ENCODE results near the gene PSG3. TPM values are rescaled to one million over a fixed set of nuclear protein-coding genes. Genes with fewer than 3 reads are reported as not detected.
A peak's percentile ranks its signal among the peaks of the same experiment; 100 is the strongest.
"Not testable (repeated sequence)": the region's sequence is repeated elsewhere in the genome, so short reads cannot be mapped to it uniquely, and the experiment has no call there.

Gene PSG3
- polyA plus RNA-seq, 2 of the 4 experiments (the other 2 are of a cell fraction), result not detected

GRCh38 chr19:42764836-42765235 is 24.6 kb upstream of the PSG3 start:
- 0 out of 3 replicates have a peak, but pooled peaks cover 4% of the 10 kb centered on the region for H3K9me3 ChIP-seq
- FAIRE-seq, result no peak
- H3K4me2 ChIP-seq, result no peak overlapping the region
- H3K4me3 ChIP-seq, result no peak overlapping the region
- POLR2A ChIA-PET, result no interaction called here
- peak overlapping the region in 1 of 2 experiments; percentile 42; a peak in 1 of 6 replicates for H3K27ac ChIP-seq
- WGBS (ENCODE audit: missing lambda C conversion rate), result 83% methylated on average over 3 of the region's 3 CpGs
- no peak for TF ChIP-seq TP53 (CRISPR knock-in tag; IDR thresholded peaks at IDR 0.05)
- peaks cover 31% of the 10 kb centered on the region for H3K4me1 ChIP-seq
- DNase-seq (ENCODE audit: low read depth in 1 of 2, low spot score in 1 of 2), result no peak
- ATAC-seq, result peak in 1 of 2 experiments; percentile 34; a peak in 1 of 6 replicates
- CTCF ChIA-PET, result interaction anchor here (0.7 to 3.2 kb wide), 5 partner anchors 12 to 168 kb away, joined by 3 to 26 read pairs (median 3); no protein-coding TSS in a partner anchor

DNA sequence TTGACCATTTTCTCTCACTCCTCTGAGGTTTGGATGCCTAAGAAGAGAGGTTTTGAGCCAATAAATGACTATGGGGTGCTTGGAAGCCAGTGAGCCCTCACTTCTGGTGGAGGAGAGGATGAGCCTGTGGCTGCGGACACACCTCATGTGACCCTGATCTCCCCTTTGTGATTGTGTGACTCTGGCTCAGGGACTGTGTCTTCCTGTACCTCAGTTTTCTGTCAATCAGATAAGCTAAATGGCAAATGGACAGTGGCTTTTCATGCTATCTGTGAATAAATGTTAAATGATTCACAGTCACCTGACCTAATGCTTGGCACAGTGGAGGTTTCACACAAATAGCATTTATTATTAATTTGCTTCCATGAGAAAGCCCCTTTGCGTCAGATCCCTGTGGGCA is 22.5 kb upstream of the PSG3 start:
- peak; percentile 36 for FAIRE-seq
- Histone ChIP-seq H3K4me3 (no peak overlapping the region), H3K27ac (peak overlapping the region; percentile 45 to 66; a peak in 5 of 6 replicates), H3K4me2 (peak overlapping the region; percentile 10; the same call in 2 of the 3 replicates), H3K4me1 (peaks cover 31% of the 10 kb centered on the region), H3K9me3 (no peaks in the 10 kb centered on the region)
- POLR2A ChIA-PET, result no interaction called here
- no peak for DNase-seq (ENCODE audit: low read depth in 1 of 2, low spot score in 1 of 2)
- TF ChIP-seq POLR2A (IDR thresholded peaks at IDR 0.05; ENCODE audit: low read length), result no peak
- no peak for TF ChIP-seq HOXA7 (CRISPR knock-in tag; IDR thresholded peaks at IDR 0.05)
- TF ChIP-seq ZNF302 (CRISPR knock-in tag; IDR thresholded peaks at IDR 0.05), result no peak
- TF ChIP-seq ZFP36 (IDR thresholded peaks at IDR 0.05; ENCODE audit: borderline replicate concordance, partially characterized antibody), result no peak
- TF ChIP-seq BCL3 (IDR thresholded peaks at IDR 0.05), result no peak
- no peak for TF ChIP-seq ESRRA (IDR thresholded peaks at IDR 0.05; ENCODE audit: borderline replicate concordance, low read length)
- no peak for TF ChIP-seq REST (IDR thresholded peaks at IDR 0.05)
- no peak for TF ChIP-seq JUNB (IDR thresholded peaks at IDR 0.05)
- no peak for TF ChIP-seq FOSL2 (IDR thresholded peaks at IDR 0.05)
- no peak for TF ChIP-seq FOSL2 (CRISPR knock-in tag; IDR thresholded peaks at IDR 0.05)
- no peak for TF ChIP-seq CTCF (IDR thresholded peaks at IDR 0.05)
- no peak for TF ChIP-seq FOXS1 (CRISPR knock-in tag; IDR thresholded peaks at IDR 0.05)
- TF ChIP-seq, protein P1, sequence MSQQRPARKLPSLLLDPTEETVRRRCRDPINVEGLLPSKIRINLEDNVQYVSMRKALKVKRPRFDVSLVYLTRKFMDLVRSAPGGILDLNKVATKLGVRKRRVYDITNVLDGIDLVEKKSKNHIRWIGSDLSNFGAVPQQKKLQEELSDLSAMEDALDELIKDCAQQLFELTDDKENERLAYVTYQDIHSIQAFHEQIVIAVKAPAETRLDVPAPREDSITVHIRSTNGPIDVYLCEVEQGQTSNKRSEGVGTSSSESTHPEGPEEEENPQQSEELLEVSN (IDR thresholded peaks at IDR 0.05; ENCODE audit: borderline replicate concordance, low read depth), result no peak
- no peak for TF ChIP-seq EHMT2 (IDR thresholded peaks at IDR 0.05; ENCODE audit: low read depth)
- TF ChIP-seq KDM5A (IDR thresholded peaks at IDR 0.05), result no peak
- no peak for TF ChIP-seq PHF8 (IDR thresholded peaks at IDR 0.05; ENCODE audit: borderline replicate concordance, low read depth)
- 98% methylated on average over 2 of the region's 2 CpGs for WGBS (ENCODE audit: missing lambda C conversion rate)
- no peak for ATAC-seq
- CTCF ChIA-PET, result interaction anchor here (1.1 to 2.1 kb wide), 4 partner anchors 14 to 128 kb away, joined by 3 to 5 read pairs (median 3); no protein-coding TSS in a partner anchor

DNA sequence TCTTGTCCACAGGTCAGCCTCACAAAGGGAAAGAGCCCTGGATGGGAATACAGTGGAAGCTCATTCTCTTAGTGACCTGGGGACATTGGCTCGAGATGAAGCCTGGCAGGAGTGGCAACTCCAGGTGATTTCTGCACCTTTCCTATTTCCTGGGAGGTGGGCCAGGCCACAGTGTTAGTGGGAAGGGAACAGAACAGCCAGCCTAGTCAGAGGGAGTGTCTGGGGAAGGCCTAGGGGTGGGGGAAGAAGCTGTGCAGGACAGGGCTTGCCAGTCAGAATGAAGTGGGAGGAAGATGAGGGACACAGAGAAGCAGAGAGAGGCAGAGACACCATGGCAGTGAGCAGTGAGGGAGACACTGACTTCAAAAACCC is 21.6 kb upstream of the PSG3 start:
- H3K9me3 ChIP-seq; ATAC-seq; FAIRE-seq; DNase-seq (ENCODE audit: low read depth in 1 of 2, low spot score in 1 of 2); H3K4me3 ChIP-seq; POLR2A ChIA-PET: not testable (repeated sequence)
- CTCF ChIA-PET, result interaction anchor here (0.6 to 2.1 kb wide), 4 partner anchors 15 to 127 kb away, joined by 3 to 5 read pairs (median 3); no protein-coding TSS in a partner anchor
- Histone ChIP-seq H3K4me2 (peak overlapping the region; percentile 34; the same call in 2 of the 3 replicates), H3K27ac (peak overlapping the region; percentile 45 to 66; a peak in 5 of 6 replicates), H3K4me1 (peaks cover 31% of the 10 kb centered on the region)
- WGBS (ENCODE audit: missing lambda C conversion rate), result 73% methylated on average over 1 of the region's 1 CpG
